Measurements from ENCODE around the gene IRAK4.

GRCh38 chr12:43763769-43764168, 5.0 kb downstream of the IRAK4 start:
- TF ChIP-seq POLR2A (IDR thresholded peaks at IDR 0.05), result no peak
- no peak for TF ChIP-seq POLR2AphosphoS5 (IDR thresholded peaks at IDR 0.05)
